ENCODE measurements around the gene PPT2.

PPT2 gene

GRCh38 chr6:32151863-32152768, 1.8 kb upstream of the PPT2 start, which contains the start of gene PRRT1:
Gene PRRT1, minus strand, starts transcription at chr6:32151939. Its CDS starts 112 bp downstream, at chr6:32151827.
- DNase-seq (ENCODE audit: low spot score): peak; percentile 48

- DNase-seq (ENCODE audit: low spot score): peak; percentile 52
These were observed 975 bp upstream of the PPT2 start for GRCh38 chr6:32152769-32153563.

GRCh38 chr6:32154514-32155161, 697 bp downstream of the PPT2 start:
- peak; percentile 79 for DNase-seq (ENCODE audit: low spot score)

GRCh38 chr6:32156891-32157290, 3.0 kb downstream of the PPT2 start:
- no peak for DNase-seq (ENCODE audit: low spot score)

- DNase-seq (ENCODE audit: low spot score): no peak
These were observed 4.1 kb downstream of the PPT2 start for GRCh38 chr6:32158052-32158451.

GRCh38 chr6:32163559-32164258, 9.8 kb downstream of the PPT2 start:
- no peak for DNase-seq (ENCODE audit: low spot score)

GRCh38 chr6:32164295-32164694, 10.4 kb downstream of the PPT2 start, which contains the start of gene EGFL8:
Gene EGFL8, plus strand, starts transcription at chr6:32164595. Its CDS starts 1,571 bp downstream, at chr6:32166166.
- DNase-seq (ENCODE audit: low spot score): no peak

GRCh38 chr6:32166411-32167061, 12.6 kb downstream of the PPT2 start:
- DNase-seq (ENCODE audit: low spot score): no peak

- DNase-seq (ENCODE audit: low spot score): no peak
These were observed 13.3 kb downstream of the PPT2 start for GRCh38 chr6:32167154-32167760.

GRCh38 chr6:32167761-32168262, 13.9 kb downstream of the PPT2 start:
- DNase-seq (ENCODE audit: low spot score): no peak

GRCh38 chr6:32168350-32168749, 14.4 kb downstream of the PPT2 start:
- no peak for DNase-seq (ENCODE audit: low spot score)

GRCh38 chr6:32168807-32169591, 15.1 kb downstream of the PPT2 start:
- no peak for DNase-seq (ENCODE audit: low spot score)

GRCh38 chr6:32170294-32170693, 16.4 kb downstream of the PPT2 start:
- no peak for DNase-seq (ENCODE audit: low spot score)

GRCh38 chr6:32171234-32171633, 17.3 kb downstream of the PPT2 start:
- DNase-seq (ENCODE audit: low spot score): no peak

GRCh38 chr6:32173051-32173727, 19.2 kb downstream of the PPT2 start:
- no peak for DNase-seq (ENCODE audit: low spot score)

- DNase-seq (ENCODE audit: low spot score): no peak
These were observed 20.5 kb downstream of the PPT2 start for GRCh38 chr6:32174416-32174815.

GRCh38 chr6:32175322-32175710, 21.4 kb downstream of the PPT2 start:
- DNase-seq (ENCODE audit: low spot score): no peak

GRCh38 chr6:32175711-32176475, 22.0 kb downstream of the PPT2 start, which contains the start of gene AGPAT1:
Gene AGPAT1, minus strand, starts transcription at chr6:32176084. Its CDS starts 4,588 bp downstream, at chr6:32171496.
- peak; percentile 98 for DNase-seq (ENCODE audit: low spot score)

Data from AG08396 (cell line).